Rectal smooth muscle tissue (tissue), 1 donor: ENCODE results near the gene CRTAP.
"Not testable (repeated sequence)": the region's sequence is repeated elsewhere in the genome, so short reads cannot be mapped to it uniquely, and the experiment has no call there.

ENCODE experiments used
- H3K27ac ChIP-seq: one replicate; pipeline ENCODE4 v1.7.0; 2013; ENCODE audit warnings: low read depth, low read length, inconsistent platforms
- H3K27me3 ChIP-seq: one replicate; pipeline ENCODE4 v1.7.0; 2013; ENCODE audit warnings: low read length; ENCODE audit not compliant: control insufficient read depth, insufficient read depth
- H3K36me3 ChIP-seq: one replicate; pipeline ENCODE4 v1.7.0; 2013; ENCODE audit warnings: low read length; ENCODE audit not compliant: control insufficient read depth, insufficient read depth
- H3K4me1 ChIP-seq: one replicate; pipeline ENCODE4 v1.7.0; 2013; ENCODE audit warnings: low read length; ENCODE audit not compliant: control insufficient read depth, insufficient read depth
- H3K4me3 ChIP-seq: one replicate; pipeline ENCODE4 v1.7.0; 2013; ENCODE audit warnings: low read length
- H3K9ac ChIP-seq: one replicate; pipeline ENCODE4 v1.7.0; 2013; ENCODE audit warnings: low read length

Gene CRTAP

DNA sequence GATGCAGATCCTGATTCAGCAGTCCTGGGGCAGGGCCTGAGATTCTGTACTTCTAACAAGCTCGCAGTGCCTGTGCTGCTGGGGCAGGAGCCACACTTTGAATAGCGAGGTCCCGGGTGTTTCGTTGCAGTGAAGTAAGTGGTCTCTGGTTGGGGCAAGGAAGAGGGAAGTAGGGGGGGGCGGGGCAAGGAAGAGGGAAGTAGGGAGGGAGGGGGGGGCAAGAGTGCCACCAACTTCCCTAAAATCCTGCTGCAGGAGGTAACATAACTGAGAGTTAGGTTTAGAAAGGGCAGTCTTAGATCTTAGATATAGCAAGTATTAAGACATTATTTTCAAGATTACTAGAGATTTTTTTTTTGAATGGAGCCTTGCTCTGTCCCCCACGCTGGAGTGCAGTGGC is 35.5 kb downstream of the CRTAP start:
- no peaks in the 10 kb centered on the region for H3K36me3 ChIP-seq
- no peak overlapping the region for H3K27ac ChIP-seq
- peaks cover 5% of the 10 kb centered on the region for H3K4me1 ChIP-seq
- H3K9ac ChIP-seq = no peak overlapping the region
- H3K27me3 ChIP-seq = no peaks in the 10 kb centered on the region
- no peak overlapping the region for H3K4me3 ChIP-seq

DNA sequence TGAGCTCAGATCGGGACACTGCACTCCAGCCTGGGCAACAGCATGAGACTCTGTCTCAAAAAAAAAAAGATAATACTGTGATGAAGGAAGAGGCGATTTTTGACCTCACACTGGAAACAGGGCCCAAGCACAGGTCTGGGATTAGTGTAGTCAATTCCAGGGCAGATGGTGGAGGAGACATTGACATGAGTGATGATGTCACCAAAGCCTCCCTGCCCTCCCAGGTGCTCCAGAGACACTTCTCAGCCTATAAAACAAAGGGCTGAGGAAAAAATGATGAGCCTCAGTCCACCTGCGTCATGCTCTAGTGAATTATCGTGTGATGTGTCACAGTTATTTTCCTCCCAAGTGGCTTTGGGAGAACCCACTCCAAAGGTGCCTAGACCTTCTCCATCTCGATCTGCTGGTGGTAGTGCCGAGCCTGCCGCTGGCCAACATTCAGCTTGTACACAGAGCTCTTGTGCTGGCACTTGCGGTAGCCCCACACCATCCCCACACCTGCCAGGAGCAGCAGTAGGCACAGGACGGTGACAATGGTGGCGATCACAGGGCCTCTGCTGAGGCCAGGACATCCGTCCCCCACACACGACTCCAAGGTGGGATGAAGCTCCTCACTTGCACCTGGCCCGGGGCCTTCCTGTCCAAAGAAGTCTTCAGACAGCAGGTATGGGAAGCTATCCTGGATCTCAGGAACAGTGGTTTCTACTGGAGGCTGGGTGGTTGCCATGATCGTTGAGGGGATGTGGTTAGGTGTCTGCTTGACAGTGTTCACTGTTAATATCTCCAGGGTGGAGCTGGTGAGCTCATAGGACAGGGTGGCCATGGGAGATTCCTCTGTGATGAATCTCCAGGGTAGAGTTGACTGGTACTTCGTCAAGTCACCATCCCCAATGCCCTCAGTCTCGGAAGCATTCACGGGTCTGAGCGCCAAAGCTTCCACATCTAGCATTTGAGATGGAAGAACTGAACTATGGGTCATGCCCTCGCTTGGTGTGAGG is 38.8 kb downstream of the CRTAP start:
- no peaks in the 10 kb centered on the region for H3K27me3 ChIP-seq
- no peak overlapping the region for H3K9ac ChIP-seq
- no peaks in the 10 kb centered on the region for H3K36me3 ChIP-seq
- no peak overlapping the region for H3K4me3 ChIP-seq
- peaks cover 11% of the 10 kb centered on the region for H3K4me1 ChIP-seq
- no peak overlapping the region for H3K27ac ChIP-seq

DNA sequence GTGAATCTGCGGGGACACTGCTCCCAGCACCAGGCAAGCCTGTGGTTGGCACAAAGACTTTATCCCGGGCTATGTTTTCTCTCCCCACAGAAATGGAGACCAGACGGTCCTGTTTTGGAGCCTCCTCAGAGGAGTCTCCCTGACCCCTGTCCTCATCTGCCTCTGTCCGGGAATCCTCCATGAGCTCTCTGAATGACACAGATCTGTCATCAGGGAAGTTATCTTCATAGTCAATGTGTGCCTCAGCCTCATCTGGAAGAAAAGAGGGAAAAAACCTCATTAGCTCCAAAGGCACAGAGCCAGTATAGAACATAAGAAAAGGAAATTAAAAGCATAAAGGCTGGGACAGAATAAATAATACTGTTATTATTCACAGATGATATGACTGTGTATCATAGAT is 40.0 kb downstream of the CRTAP start:
- Histone ChIP-seq H3K4me1 (peaks cover 9% of the 10 kb centered on the region), H3K27me3 (no peaks in the 10 kb centered on the region), H3K9ac (no peak overlapping the region), H3K4me3 (no peak overlapping the region), H3K27ac (no peak overlapping the region), H3K36me3 (no peaks in the 10 kb centered on the region)

DNA sequence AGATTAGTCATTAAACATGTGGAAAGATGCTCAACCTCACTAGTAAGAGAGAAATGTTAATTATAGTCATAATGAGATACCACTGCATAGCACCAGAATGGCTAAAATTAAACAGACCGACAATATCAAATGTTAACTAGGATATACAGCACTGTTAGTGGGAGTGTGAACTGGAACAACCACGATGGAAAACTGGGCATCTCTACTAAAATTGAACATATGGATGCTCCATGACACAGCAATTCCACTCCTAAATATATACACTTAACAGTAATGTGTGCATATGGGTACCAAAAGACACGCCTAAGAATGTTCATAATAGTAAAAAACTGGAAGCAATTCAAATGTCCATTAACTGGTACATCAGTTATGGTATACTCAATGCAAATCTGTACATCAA is 41.5 kb downstream of the CRTAP start:
- H3K4me1 ChIP-seq = peaks cover 9% of the 10 kb centered on the region
- H3K9ac ChIP-seq = no peak overlapping the region
- no peaks in the 10 kb centered on the region for H3K36me3 ChIP-seq
- H3K4me3 ChIP-seq = no peak overlapping the region
- no peak overlapping the region for H3K27ac ChIP-seq
- no peaks in the 10 kb centered on the region for H3K27me3 ChIP-seq

DNA sequence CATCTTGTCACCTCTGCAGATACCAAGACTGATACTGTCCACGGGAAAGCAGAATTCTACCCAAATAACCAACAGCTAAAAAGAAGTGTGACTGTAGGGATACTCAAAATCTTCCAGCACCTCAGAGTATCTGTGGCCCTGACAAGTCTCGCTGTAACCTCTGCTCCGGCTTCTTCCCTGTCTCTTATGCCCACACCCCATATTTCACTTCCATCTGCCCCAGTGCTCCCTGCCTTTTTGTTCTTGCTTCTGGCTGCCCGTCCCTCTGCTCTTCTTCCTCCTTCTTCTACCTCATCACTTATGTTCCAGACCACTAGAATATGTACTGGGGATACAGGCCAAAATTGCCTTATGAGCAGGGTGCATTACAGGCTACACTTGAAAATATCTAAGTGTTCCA is 45.4 kb downstream of the CRTAP start:
- H3K4me1 ChIP-seq = peaks cover 9% of the 10 kb centered on the region
- no peak overlapping the region for H3K27ac ChIP-seq
- no peak overlapping the region for H3K4me3 ChIP-seq
- no peaks in the 10 kb centered on the region for H3K36me3 ChIP-seq
- no peak overlapping the region for H3K9ac ChIP-seq
- H3K27me3 ChIP-seq = no peaks in the 10 kb centered on the region

DNA sequence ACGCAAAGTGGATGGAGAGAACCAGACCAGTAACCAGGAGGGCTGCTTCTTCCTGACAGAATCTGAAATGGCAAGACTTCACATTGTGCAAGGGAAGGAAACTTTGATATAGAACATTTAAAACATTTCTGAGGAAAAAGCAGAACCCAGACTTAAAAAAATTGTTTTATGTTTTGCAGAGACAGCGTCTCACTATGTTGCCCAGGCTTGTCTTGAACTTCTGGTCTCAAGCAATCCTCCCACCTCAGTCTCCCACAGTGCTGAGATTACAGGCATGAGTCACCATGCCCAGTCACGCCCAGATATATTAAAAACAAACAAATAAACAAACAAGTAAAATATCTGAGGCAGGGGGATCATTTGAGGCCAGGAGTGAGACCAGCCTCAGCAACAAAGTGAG is 46.2 kb downstream of the CRTAP start:
- Histone ChIP-seq H3K9ac (no peak overlapping the region), H3K4me1 (peaks cover 9% of the 10 kb centered on the region), H3K27ac (no peak overlapping the region), H3K27me3 (no peaks in the 10 kb centered on the region), H3K36me3 (no peaks in the 10 kb centered on the region), H3K4me3 (no peak overlapping the region)

DNA sequence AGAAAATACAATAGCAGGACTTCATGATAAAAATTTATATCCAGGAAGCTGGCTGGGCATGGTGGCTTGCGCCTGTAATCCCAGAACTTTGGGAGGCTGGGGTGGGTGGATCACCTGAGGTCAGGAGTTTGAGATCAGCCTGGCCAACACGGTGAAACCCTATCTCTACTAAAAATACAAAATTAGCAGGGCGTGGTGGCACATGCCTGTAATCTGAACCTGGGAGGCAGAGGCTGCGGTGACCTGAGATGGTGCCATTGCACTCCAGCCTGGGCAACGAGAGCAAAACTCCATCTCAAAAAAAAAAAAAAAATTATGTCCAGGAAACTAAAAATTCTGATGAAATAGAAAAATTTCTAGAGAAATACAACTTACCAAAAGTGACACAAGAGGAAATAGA is 48.8 kb downstream of the CRTAP start:
- H3K4me1 ChIP-seq, H3K4me3 ChIP-seq, H3K36me3 ChIP-seq, H3K9ac ChIP-seq, H3K27ac ChIP-seq, H3K27me3 ChIP-seq: not testable (repeated sequence)

DNA sequence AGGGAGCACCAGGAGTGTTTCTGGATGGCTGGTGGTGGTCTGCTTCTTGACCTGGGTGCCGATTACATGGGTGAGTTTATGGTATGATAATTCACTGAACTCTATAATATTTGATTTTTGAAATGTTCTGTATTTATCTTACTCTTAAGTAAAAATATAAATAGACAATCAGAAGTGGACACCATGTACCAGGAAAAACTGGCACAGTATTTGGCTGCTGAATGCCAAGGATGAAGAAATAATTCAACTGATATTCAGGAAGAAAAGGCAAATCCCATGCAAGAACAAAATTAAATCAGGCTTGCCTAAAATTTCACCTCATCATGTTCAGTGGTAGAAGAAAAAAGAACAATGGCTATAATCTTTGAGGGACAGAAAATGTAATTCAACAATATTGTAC is 51.6 kb downstream of the CRTAP start:
- no peaks in the 10 kb centered on the region for H3K36me3 ChIP-seq
- H3K4me1 ChIP-seq = no peaks in the 10 kb centered on the region
- H3K27ac ChIP-seq = no peak overlapping the region
- H3K9ac ChIP-seq = no peak overlapping the region
- no peak overlapping the region for H3K4me3 ChIP-seq
- H3K27me3 ChIP-seq = no peaks in the 10 kb centered on the region

DNA sequence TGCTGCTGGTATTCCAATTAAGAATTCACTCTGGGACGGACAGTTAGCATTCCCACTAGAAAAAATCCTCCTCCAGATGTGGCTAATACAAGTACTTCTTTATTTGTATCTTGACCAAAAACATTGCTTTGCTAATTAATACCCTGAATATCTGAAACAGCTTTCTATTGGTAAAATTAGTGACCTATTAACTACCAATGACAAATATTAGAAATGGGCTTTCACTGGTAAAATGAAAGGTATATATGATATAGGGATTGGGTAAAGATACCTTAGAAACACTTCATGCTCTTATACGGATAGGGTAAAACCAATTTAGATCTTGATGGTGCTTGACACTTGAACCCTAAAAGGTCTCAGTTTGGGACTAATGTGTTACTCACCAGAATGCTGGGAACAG is 52.3 kb downstream of the CRTAP start:
- Histone ChIP-seq H3K4me1 (no peaks in the 10 kb centered on the region), H3K36me3 (no peaks in the 10 kb centered on the region)

DNA sequence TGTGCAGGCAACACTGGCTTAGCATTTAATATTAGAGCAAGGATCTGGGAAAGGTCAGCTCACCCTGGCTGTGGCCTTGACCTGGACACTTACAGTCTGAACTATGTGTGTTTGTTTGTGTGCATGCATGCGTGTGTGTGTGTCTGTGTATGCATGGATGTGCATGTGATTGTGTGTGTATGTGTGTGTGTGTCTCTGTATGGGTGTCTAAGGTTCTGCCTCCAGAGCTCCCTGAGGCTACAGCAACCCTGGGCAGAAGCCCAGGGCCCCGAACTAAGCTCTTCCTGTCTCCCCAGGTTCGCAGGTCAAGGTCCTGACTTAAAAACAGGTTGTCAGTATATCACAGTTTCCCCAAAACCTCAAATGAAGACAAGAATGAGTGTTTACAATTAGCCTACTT is 53.5 kb downstream of the CRTAP start:
- H3K27ac ChIP-seq = no peak overlapping the region

More for the DNA sequence above, 52.3 kb downstream of the CRTAP start:
- Histone ChIP-seq H3K4me3 (no peak overlapping the region), H3K27ac (no peak overlapping the region), H3K27me3 (no peaks in the 10 kb centered on the region), H3K9ac (no peak overlapping the region)

DNA sequence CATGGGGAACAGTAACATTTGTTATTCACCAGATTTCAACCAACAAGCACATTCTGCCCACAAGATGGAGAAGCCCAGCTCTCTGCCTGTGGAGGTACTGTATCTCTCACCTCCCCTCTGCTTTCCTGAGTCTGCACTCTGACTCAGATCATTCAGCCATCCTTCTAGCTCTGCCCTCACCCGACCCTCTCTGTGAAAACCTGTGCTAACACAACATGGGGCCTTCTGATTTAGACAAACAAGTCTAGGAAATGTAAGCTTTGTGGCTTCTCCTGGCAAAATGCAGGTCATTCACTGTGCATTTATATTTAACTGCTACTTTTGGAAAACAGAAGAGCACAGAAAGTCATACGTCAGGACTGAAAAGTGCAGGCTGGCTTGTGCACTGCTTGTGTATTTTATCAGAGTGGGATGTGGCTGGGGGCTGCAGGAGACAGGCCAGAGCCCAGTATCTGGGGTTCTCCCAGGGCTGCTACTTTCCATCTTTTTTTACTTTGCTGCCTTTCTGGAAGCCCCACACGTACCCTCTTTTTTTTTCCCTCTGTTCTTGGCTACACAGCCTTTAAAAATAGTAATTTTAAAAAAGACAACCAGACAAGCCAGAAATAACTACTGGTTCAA is 54.0 kb downstream of the CRTAP start:
- Histone ChIP-seq H3K4me3 (no peak overlapping the region), H3K4me1 (no peaks in the 10 kb centered on the region), H3K27ac (no peak overlapping the region), H3K27me3 (no peaks in the 10 kb centered on the region), H3K36me3 (no peaks in the 10 kb centered on the region), H3K9ac (no peak overlapping the region)

More for the DNA sequence above, 53.5 kb downstream of the CRTAP start:
- Histone ChIP-seq H3K36me3 (no peaks in the 10 kb centered on the region), H3K4me3 (no peak overlapping the region), H3K27me3 (no peaks in the 10 kb centered on the region), H3K4me1 (no peaks in the 10 kb centered on the region), H3K9ac (no peak overlapping the region)

DNA sequence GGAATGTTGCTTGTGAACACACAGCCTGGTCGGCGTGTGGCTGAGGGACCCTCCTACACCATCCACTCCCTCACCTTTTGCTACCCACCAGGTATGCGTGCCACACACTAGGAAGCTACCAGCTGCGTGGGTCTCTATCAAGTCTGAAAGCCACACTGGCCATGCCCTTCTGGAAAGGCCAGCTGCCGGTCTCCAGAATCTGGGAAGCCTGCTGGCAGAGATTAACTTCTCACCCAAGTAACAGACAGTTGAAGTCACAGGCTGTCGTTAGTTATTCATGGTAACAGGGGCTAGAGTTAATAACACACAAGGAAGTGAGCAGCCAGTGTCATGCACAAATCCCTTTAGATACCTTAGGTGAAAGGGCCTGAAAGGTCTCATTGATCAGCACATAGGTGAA is 56.7 kb downstream of the CRTAP start:
- Histone ChIP-seq H3K27me3 (no peaks in the 10 kb centered on the region), H3K27ac (no peak overlapping the region)

DNA sequence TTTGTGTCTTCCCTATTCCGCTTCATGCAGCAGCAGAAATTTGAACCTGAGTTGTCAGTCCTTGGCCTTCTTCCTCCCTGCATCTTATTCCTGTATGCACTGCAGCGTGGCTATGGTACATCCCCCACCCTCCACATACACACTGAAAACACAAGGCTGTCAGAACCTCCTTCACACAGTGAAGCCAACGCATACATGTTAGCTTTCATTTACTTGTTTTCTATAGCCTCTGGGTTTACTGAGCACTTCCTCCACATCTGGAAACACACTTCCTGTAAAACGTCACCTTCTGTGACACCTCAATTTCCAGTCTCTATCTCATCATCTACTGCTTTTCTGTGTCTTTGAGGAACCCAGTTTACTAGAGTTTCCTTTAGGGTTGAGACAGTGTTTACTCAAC is 57.8 kb downstream of the CRTAP start:
- H3K27me3 ChIP-seq = no peaks in the 10 kb centered on the region
- no peaks in the 10 kb centered on the region for H3K36me3 ChIP-seq
- H3K4me3 ChIP-seq = no peak overlapping the region
- H3K4me1 ChIP-seq = no peaks in the 10 kb centered on the region
- no peak overlapping the region for H3K27ac ChIP-seq
- H3K9ac ChIP-seq = no peak overlapping the region

More for the DNA sequence above, 56.7 kb downstream of the CRTAP start:
- Histone ChIP-seq H3K9ac (no peak overlapping the region), H3K36me3 (no peaks in the 10 kb centered on the region), H3K4me3 (no peak overlapping the region), H3K4me1 (no peaks in the 10 kb centered on the region)
